Measurements from ENCODE around the gene RABL3.

DNA sequence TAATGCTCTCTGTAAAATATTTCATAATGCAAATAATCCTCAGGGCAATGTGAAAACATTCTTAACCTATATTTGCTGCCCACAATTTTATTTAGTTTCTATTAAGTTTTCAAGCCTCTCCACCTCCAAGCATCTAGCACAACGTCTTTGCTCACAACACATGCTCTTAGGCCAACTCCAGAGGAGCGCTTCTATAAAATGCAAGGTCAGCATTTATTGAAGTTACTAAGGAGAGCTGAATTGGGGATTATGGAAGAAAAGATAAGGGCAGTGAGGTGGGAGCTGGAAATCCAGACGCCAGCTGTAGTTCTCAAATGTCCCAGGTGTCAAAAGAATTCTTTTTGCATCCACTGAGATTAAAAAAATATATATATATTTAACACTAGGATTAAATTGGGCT, 996 bp downstream of the RABL3 start:
- TF ChIP-seq, protein P1, sequence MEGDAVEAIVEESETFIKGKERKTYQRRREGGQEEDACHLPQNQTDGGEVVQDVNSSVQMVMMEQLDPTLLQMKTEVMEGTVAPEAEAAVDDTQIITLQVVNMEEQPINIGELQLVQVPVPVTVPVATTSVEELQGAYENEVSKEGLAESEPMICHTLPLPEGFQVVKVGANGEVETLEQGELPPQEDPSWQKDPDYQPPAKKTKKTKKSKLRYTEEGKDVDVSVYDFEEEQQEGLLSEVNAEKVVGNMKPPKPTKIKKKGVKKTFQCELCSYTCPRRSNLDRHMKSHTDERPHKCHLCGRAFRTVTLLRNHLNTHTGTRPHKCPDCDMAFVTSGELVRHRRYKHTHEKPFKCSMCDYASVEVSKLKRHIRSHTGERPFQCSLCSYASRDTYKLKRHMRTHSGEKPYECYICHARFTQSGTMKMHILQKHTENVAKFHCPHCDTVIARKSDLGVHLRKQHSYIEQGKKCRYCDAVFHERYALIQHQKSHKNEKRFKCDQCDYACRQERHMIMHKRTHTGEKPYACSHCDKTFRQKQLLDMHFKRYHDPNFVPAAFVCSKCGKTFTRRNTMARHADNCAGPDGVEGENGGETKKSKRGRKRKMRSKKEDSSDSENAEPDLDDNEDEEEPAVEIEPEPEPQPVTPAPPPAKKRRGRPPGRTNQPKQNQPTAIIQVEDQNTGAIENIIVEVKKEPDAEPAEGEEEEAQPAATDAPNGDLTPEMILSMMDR (IDR thresholded peaks at IDR 0.05) = no peak
- TF ChIP-seq POLR2A (IDR thresholded peaks at IDR 0.05) = no peak
- no peak for TF ChIP-seq POLR2AphosphoS5 (IDR thresholded peaks at IDR 0.05)
